ENCODE measurements around the gene MPHOSPH9.

The MPHOSPH9 gene

GRCh38 chr12:123232807-123233504, at the start of gene MPHOSPH9, which contains the start of gene MTRFR:
Gene MPHOSPH9, minus strand, starts transcription at chr12:123233141. Its CDS starts 2,777 bp downstream, at chr12:123230364.
Gene MTRFR, plus strand, starts transcription at chr12:123233436. Its CDS starts 20,239 bp downstream, at chr12:123253675.
- peak; percentile 100 for DNase-seq
- in situ Hi-C loops (cut with HindIII; ENCODE audit: low pct_ligation_motif_present, low pct_unique_long_range_greater_than_20kb, low sequenced_read_pairs): loop anchor here (25.0 kb wide), 1 partner anchor 196 kb away; no protein-coding TSS in a partner anchor

GRCh38 chr12:123282111-123282510, 49.2 kb upstream of the MPHOSPH9 start:
- no peak for DNase-seq
- in situ Hi-C loops (cut with HindIII; ENCODE audit: low pct_ligation_motif_present, low pct_unique_long_range_greater_than_20kb, low sequenced_read_pairs): no loop called here

GRCh38 chr12:123280971-123281370, 48.0 kb upstream of the MPHOSPH9 start:
- in situ Hi-C loops (cut with HindIII; ENCODE audit: low pct_ligation_motif_present, low pct_unique_long_range_greater_than_20kb, low sequenced_read_pairs): no loop called here
- no peak for DNase-seq

GRCh38 chr12:123278101-123278627, 45.2 kb upstream of the MPHOSPH9 start:
- no peak for DNase-seq
- in situ Hi-C loops (cut with HindIII; ENCODE audit: low pct_ligation_motif_present, low pct_unique_long_range_greater_than_20kb, low sequenced_read_pairs): no loop called here

- no peak for DNase-seq
Observed at GRCh38 chr12:123273166-123273565, 40.2 kb upstream of the MPHOSPH9 start.

GRCh38 chr12:123271001-123271668, 38.2 kb upstream of the MPHOSPH9 start:
- in situ Hi-C loops (cut with HindIII; ENCODE audit: low pct_ligation_motif_present, low pct_unique_long_range_greater_than_20kb, low sequenced_read_pairs): no loop called here
- DNase-seq: peak; percentile 78

More at GRCh38 chr12:123273166-123273565, 40.2 kb upstream of the MPHOSPH9 start:
- in situ Hi-C loops (cut with HindIII; ENCODE audit: low pct_ligation_motif_present, low pct_unique_long_range_greater_than_20kb, low sequenced_read_pairs): no loop called here

GRCh38 chr12:123270214-123271000, 37.5 kb upstream of the MPHOSPH9 start:
- DNase-seq: no peak
- in situ Hi-C loops (cut with HindIII; ENCODE audit: low pct_ligation_motif_present, low pct_unique_long_range_greater_than_20kb, low sequenced_read_pairs): no loop called here

GRCh38 chr12:123269896-123270213, 36.9 kb upstream of the MPHOSPH9 start:
- in situ Hi-C loops (cut with HindIII; ENCODE audit: low pct_ligation_motif_present, low pct_unique_long_range_greater_than_20kb, low sequenced_read_pairs): no loop called here
- no peak for DNase-seq

GRCh38 chr12:123269395-123269892, 36.5 kb upstream of the MPHOSPH9 start:
- DNase-seq: no peak
- in situ Hi-C loops (cut with HindIII; ENCODE audit: low pct_ligation_motif_present, low pct_unique_long_range_greater_than_20kb, low sequenced_read_pairs): no loop called here

- DNase-seq: no peak
- in situ Hi-C loops (cut with HindIII; ENCODE audit: low pct_ligation_motif_present, low pct_unique_long_range_greater_than_20kb, low sequenced_read_pairs): no loop called here
Observed at GRCh38 chr12:123268850-123269249, 35.9 kb upstream of the MPHOSPH9 start.

- in situ Hi-C loops (cut with HindIII; ENCODE audit: low pct_ligation_motif_present, low pct_unique_long_range_greater_than_20kb, low sequenced_read_pairs): no loop called here
- DNase-seq: no peak
Observed at GRCh38 chr12:123267991-123268843, 35.3 kb upstream of the MPHOSPH9 start.

GRCh38 chr12:123267335-123267920, 34.5 kb upstream of the MPHOSPH9 start:
- in situ Hi-C loops (cut with HindIII; ENCODE audit: low pct_ligation_motif_present, low pct_unique_long_range_greater_than_20kb, low sequenced_read_pairs): no loop called here
- no peak for DNase-seq

- no peak for DNase-seq
- in situ Hi-C loops (cut with HindIII; ENCODE audit: low pct_ligation_motif_present, low pct_unique_long_range_greater_than_20kb, low sequenced_read_pairs): no loop called here
Observed at GRCh38 chr12:123266679-123267277, 33.8 kb upstream of the MPHOSPH9 start.

GRCh38 chr12:123265851-123266678, 33.1 kb upstream of the MPHOSPH9 start:
- no peak for DNase-seq
- in situ Hi-C loops (cut with HindIII; ENCODE audit: low pct_ligation_motif_present, low pct_unique_long_range_greater_than_20kb, low sequenced_read_pairs): no loop called here

- no peak for DNase-seq
- in situ Hi-C loops (cut with HindIII; ENCODE audit: low pct_ligation_motif_present, low pct_unique_long_range_greater_than_20kb, low sequenced_read_pairs): no loop called here
Observed at GRCh38 chr12:123264642-123265041, 31.7 kb upstream of the MPHOSPH9 start.

GRCh38 chr12:123263196-123263817, 30.4 kb upstream of the MPHOSPH9 start:
- in situ Hi-C loops (cut with HindIII; ENCODE audit: low pct_ligation_motif_present, low pct_unique_long_range_greater_than_20kb, low sequenced_read_pairs): no loop called here
- no peak for DNase-seq

Measured in ACHN (cell line).